OCI-LY7 (cell line): ENCODE measurements around the gene SPON1.

Source experiments
- EZH2phosphoT487 ChIP-seq: fragments of 200-600 bp; sonication (generic); IDR thresholded peaks from 2 replicates; pipeline ENCODE4 v1.6.1; 2018; ENCODE audit warnings: low read depth, borderline replicate concordance, mild to moderate bottlenecking, mixed run types, antibody characterized with exemption, low read length, moderate library complexity, mixed read lengths
- TF ChIP-seq, protein P1 (sequence below): fragments of 200-600 bp; sonication (generic); conservative IDR thresholded peaks from 2 replicates; pipeline ENCODE4 v1.5.1; 2014; ENCODE audit warnings: mild to moderate bottlenecking, antibody characterized with exemption, low read length, moderate library complexity, mixed read lengths

DNA sequence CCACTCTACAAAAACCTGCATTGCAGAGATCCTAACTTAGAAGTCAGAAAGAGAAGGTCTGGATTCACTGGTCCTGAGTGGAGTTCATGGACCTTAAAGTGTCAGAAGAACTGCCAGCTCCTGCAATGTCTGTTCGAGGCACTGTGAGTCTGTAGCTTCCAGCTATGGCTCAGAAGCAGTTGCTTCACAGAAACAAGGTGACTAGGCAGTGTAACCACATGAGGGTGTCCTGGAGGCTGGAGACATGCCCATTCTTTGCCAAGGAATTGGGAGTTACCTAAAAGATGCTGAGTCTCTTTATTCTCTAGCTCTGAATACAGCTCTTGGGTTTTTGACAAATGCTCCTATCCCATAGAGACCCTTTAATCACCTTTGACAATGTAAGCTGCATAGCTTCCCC lies 130.5 kb downstream of the SPON1 start:
- TF ChIP-seq EZH2phosphoT487, result no peak
- TF ChIP-seq, protein P1, sequence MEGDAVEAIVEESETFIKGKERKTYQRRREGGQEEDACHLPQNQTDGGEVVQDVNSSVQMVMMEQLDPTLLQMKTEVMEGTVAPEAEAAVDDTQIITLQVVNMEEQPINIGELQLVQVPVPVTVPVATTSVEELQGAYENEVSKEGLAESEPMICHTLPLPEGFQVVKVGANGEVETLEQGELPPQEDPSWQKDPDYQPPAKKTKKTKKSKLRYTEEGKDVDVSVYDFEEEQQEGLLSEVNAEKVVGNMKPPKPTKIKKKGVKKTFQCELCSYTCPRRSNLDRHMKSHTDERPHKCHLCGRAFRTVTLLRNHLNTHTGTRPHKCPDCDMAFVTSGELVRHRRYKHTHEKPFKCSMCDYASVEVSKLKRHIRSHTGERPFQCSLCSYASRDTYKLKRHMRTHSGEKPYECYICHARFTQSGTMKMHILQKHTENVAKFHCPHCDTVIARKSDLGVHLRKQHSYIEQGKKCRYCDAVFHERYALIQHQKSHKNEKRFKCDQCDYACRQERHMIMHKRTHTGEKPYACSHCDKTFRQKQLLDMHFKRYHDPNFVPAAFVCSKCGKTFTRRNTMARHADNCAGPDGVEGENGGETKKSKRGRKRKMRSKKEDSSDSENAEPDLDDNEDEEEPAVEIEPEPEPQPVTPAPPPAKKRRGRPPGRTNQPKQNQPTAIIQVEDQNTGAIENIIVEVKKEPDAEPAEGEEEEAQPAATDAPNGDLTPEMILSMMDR, result no peak
